GM18499 (cell line): Measurements from ENCODE around the gene PSMC2.

Source experiments
- ATAC-seq: cut with Tn5 transposase; IDR thresholded peaks from one replicate; pipeline ENCODE4 v1.9.1; 2021; ENCODE audit warnings: moderate number of reproducible peaks; ENCODE audit not compliant: insufficient read depth, unreplicated experiment

Gene PSMC2

GRCh38 chr7:103347507-103348267 is at the start of gene PSMC2:
PSMC2 (plus strand) TSS chr7:103347643; CDS start chr7:103347712, 69 bp downstream.
- peak; percentile 49 for ATAC-seq

GRCh38 chr7:103297837-103298179 is 49.6 kb upstream of the PSMC2 start:
- ATAC-seq, result no peak

GRCh38 chr7:103299660-103300059 is 47.8 kb upstream of the PSMC2 start:
- no peak for ATAC-seq

GRCh38 chr7:103301441-103301840 is 46.0 kb upstream of the PSMC2 start:
- no peak for ATAC-seq

- no peak for ATAC-seq
Observed at GRCh38 chr7:103307503-103308231, 39.8 kb upstream of the PSMC2 start.

- ATAC-seq, result no peak
Observed at GRCh38 chr7:103314852-103315251, 32.6 kb upstream of the PSMC2 start.

GRCh38 chr7:103316380-103316941 is 31.0 kb upstream of the PSMC2 start:
- no peak for ATAC-seq

GRCh38 chr7:103317009-103317408 is 30.4 kb upstream of the PSMC2 start:
- no peak for ATAC-seq

GRCh38 chr7:103325744-103326143 is 21.7 kb upstream of the PSMC2 start:
- no peak for ATAC-seq

GRCh38 chr7:103336761-103337160 is 10.7 kb upstream of the PSMC2 start:
- ATAC-seq, result no peak

GRCh38 chr7:103338864-103339263 is 8.6 kb upstream of the PSMC2 start:
- ATAC-seq, result no peak

GRCh38 chr7:103341466-103341865 is 6.0 kb upstream of the PSMC2 start:
- ATAC-seq, result no peak

GRCh38 chr7:103343332-103343731 is 4.1 kb upstream of the PSMC2 start:
- ATAC-seq, result no peak

GRCh38 chr7:103343758-103344452 is 3.5 kb upstream of the PSMC2 start:
- no peak for ATAC-seq

GRCh38 chr7:103344453-103345149 is 2.8 kb upstream of the PSMC2 start, which contains the start of gene DNAJC2:
DNAJC2 (minus strand) TSS chr7:103344767; CDS start chr7:103344622, 145 bp downstream.
- ATAC-seq, result peak; percentile 43

GRCh38 chr7:103346396-103346795 is 1.0 kb upstream of the PSMC2 start:
- no peak for ATAC-seq

GRCh38 chr7:103348452-103348851 is 1.0 kb downstream of the PSMC2 start:
- no peak for ATAC-seq

- no peak for ATAC-seq
Observed at GRCh38 chr7:103348959-103349358, 1.5 kb downstream of the PSMC2 start.

GRCh38 chr7:103349805-103350204 is 2.4 kb downstream of the PSMC2 start:
- ATAC-seq, result no peak

GRCh38 chr7:103369432-103369831 is 22.0 kb downstream of the PSMC2 start:
- ATAC-seq, result no peak
